Measurements from ENCODE around the gene GUCY1B1.

DNA sequence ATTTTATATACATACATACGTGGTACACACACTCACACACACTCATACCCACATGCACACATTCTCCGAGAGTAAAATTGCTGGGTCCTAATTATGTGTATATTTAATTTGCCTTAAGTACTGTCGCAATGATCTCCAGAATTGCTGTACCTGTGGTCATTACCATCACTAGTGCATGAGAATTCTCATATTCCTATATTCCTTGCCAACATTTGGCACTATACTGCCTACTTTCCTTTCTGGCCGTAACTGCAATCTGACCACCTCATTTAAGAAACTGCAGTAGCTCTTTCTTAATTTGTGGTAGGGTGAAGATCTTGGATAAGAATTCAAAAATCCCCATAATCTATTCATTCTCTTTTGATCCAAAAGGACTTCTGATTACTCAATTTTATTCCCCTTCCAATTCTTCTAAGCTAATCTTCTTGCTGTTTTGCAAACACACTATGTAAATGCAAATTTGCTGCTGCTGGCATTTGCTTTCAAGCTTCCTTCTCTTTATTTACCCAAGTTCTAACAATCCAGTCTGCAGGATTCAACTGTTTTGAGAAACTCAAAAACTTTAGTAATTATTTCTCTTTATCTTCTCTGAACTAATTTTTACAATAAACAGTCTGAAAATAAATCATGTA, 62.2 kb downstream of the GUCY1B1 start:
- TF ChIP-seq, protein P1, sequence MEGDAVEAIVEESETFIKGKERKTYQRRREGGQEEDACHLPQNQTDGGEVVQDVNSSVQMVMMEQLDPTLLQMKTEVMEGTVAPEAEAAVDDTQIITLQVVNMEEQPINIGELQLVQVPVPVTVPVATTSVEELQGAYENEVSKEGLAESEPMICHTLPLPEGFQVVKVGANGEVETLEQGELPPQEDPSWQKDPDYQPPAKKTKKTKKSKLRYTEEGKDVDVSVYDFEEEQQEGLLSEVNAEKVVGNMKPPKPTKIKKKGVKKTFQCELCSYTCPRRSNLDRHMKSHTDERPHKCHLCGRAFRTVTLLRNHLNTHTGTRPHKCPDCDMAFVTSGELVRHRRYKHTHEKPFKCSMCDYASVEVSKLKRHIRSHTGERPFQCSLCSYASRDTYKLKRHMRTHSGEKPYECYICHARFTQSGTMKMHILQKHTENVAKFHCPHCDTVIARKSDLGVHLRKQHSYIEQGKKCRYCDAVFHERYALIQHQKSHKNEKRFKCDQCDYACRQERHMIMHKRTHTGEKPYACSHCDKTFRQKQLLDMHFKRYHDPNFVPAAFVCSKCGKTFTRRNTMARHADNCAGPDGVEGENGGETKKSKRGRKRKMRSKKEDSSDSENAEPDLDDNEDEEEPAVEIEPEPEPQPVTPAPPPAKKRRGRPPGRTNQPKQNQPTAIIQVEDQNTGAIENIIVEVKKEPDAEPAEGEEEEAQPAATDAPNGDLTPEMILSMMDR (IDR thresholded peaks at IDR 0.05; ENCODE audit: borderline replicate concordance, extremely low read depth, low read length, poor library complexity, severe bottlenecking), result no peak
- no peak for TF ChIP-seq EZH2 (IDR thresholded peaks at IDR 0.05; ENCODE audit: borderline replicate concordance, low read depth, low read length, severe bottlenecking)
